Lung (tissue), 12 donors: Measurements from ENCODE around the gene SSH2. TPM values are rescaled to one million over a fixed set of nuclear protein-coding genes. Genes with fewer than 3 reads are reported as not detected.

Experiments used
- ATAC-seq: fragments of 200-7000 bp; cut with Tn5 transposase; one replicate; pipeline ENCODE4 v1.9.1; 2020; ENCODE audit warnings: moderate number of reproducible peaks; ENCODE audit not compliant: insufficient read depth, low FRiP score
- DNase-seq, 3 donors: peaks; one replicate each; pipeline ENCODE4 v3.0.0-alpha.2; 2013 to 2017
- H3K27ac ChIP-seq, 2 donors: one replicate each; pipeline ENCODE4 v1.5.1; 2013; ENCODE audit warnings: mild to moderate bottlenecking in 2 of 2, moderate library complexity in 2 of 2, control low read depth in 1 of 2, inconsistent platforms in 1 of 2, low read depth in 1 of 2, low read length in 1 of 2
- H3K27me3 ChIP-seq, 3 donors: one replicate each; pipeline ENCODE4 v1.5.1; 2013; ENCODE audit warnings: low read length in 2 of 3; ENCODE audit not compliant: control insufficient read depth in 3 of 3, insufficient read depth in 3 of 3
- H3K36me3 ChIP-seq, 4 donors: one replicate each; pipeline ENCODE4 v1.5.1; 2013; ENCODE audit warnings: low read length in 4 of 4, mild to moderate bottlenecking in 1 of 4, moderate library complexity in 1 of 4; ENCODE audit not compliant: control insufficient read depth in 4 of 4, insufficient read depth in 4 of 4
- H3K4me1 ChIP-seq, 5 donors: one replicate each; pipeline ENCODE4 v1.5.1; 2013; ENCODE audit warnings: low read length in 5 of 5, mild to moderate bottlenecking in 2 of 5, moderate library complexity in 1 of 5; ENCODE audit not compliant: control insufficient read depth in 5 of 5, insufficient read depth in 5 of 5
- H3K4me3 ChIP-seq: one replicate; pipeline ENCODE4 v1.5.1; 2013; ENCODE audit warnings: mild to moderate bottlenecking, control low read depth, moderate library complexity
- H3K9ac ChIP-seq, 2 donors: one replicate each; pipeline ENCODE4 v1.5.1; 2013; ENCODE audit warnings: low read length in 2 of 2, control low read depth in 1 of 2; ENCODE audit not compliant: insufficient read depth in 1 of 2
- H3K9me3 ChIP-seq, 4 donors: one replicate each; pipeline ENCODE4 v1.5.1; 2013; ENCODE audit warnings: low read length in 3 of 4, mild to moderate bottlenecking in 1 of 4, moderate library complexity in 1 of 4; ENCODE audit not compliant: control insufficient read depth in 4 of 4, insufficient read depth in 3 of 4
- WGBS, 2 donors: extraction: QIAGEN DNeasy Blood & Tissue Kit; methylation state at CpG; one replicate each; pipeline ENCODE4 v1.1.7; 2013; 5-methylcytosine and 5-hydroxymethylcytosine counted together
- polyA plus RNA-seq, 2 donors: library from polyadenylated mRNA; stranded (reverse); fragments of 200-250 nt; gene quantifications; one replicate each; pipeline ENCODE4 v1.2.1, GENCODE V29; 2013
- total RNA-seq, 2 donors: library from RNA; depleted of rRNA in 1 of 2; stranded (reverse); fragments of >200 nt in 1 of 2; gene quantifications; one replicate each; pipeline ENCODE4 v1.2.1, GENCODE V29; 2014 to 2021
- TF ChIP-seq, protein P1 (sequence below): IDR thresholded peaks from 2 replicates; pipeline ENCODE4 v1.5.1; 2012; ENCODE audit warnings: mild to moderate bottlenecking; ENCODE audit errors: control extremely low read depth, extremely low read depth
- donor health status: control.
- donor health status: control.
- donor health status: Bipolar disorder and iron deficiency.
- donor health status: healthy.
- donor health status: DM: yes; HTN: yes; CAD: no.

The SSH2 gene
- total and polyA plus RNA-seq, 4 donors, result 23.4 to 69.4 (median 41.1) TPM

DNA sequence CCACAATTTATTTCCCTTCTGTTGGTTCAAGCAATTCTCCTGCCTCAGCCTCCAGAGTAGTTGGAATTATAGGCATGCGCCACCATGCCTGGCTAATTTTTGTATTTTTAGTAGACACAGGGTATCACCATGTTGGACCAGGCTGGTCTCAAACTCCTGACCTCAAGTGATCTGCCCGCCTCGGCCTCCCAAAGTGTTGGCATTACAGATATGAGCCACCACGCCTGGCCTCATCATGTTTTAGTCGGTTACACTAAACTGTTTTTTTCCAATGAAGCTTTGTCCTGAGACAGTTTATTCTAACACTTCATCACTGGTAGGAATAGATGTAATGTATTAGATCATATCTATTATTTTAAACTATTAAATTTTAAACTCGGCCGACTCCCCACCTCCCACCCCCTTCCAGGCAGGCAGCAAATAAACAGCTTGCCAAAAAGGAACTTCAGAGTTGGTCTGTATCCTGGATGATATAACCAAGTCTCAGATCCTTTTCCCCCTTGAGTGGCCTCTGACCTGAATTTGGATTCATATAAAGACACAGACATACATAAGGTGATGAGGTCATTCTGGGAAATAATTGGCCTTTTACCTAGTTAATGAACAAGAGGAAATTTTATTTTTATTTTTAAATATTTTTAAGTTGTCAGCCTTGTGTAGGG, 288.9 kb downstream of the SSH2 start:
- Histone ChIP-seq H3K4me3 (no peak overlapping the region), H3K9me3 (no peaks in the 10 kb centered on the region), H3K27me3 (no peaks in the 10 kb centered on the region), H3K4me1 (peaks cover 2 to 41% (median 15%) of the 10 kb centered on the region in 5 donors), H3K27ac (peak overlapping the region in 1 of 2 donors; percentile 88), H3K9ac (no peak overlapping the region), H3K36me3 (peaks cover 0 to 6% (median 3%) of the 10 kb centered on the region in 4 donors)
- 54 to 55% methylated on average over 7 of the region's 7 CpGs for WGBS, 2 donors
- DNase-seq (peak in 2 of 3 donors; percentile 46 to 70), ATAC-seq (no peak)
- TF ChIP-seq, protein P1, sequence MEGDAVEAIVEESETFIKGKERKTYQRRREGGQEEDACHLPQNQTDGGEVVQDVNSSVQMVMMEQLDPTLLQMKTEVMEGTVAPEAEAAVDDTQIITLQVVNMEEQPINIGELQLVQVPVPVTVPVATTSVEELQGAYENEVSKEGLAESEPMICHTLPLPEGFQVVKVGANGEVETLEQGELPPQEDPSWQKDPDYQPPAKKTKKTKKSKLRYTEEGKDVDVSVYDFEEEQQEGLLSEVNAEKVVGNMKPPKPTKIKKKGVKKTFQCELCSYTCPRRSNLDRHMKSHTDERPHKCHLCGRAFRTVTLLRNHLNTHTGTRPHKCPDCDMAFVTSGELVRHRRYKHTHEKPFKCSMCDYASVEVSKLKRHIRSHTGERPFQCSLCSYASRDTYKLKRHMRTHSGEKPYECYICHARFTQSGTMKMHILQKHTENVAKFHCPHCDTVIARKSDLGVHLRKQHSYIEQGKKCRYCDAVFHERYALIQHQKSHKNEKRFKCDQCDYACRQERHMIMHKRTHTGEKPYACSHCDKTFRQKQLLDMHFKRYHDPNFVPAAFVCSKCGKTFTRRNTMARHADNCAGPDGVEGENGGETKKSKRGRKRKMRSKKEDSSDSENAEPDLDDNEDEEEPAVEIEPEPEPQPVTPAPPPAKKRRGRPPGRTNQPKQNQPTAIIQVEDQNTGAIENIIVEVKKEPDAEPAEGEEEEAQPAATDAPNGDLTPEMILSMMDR, result no peak

DNA sequence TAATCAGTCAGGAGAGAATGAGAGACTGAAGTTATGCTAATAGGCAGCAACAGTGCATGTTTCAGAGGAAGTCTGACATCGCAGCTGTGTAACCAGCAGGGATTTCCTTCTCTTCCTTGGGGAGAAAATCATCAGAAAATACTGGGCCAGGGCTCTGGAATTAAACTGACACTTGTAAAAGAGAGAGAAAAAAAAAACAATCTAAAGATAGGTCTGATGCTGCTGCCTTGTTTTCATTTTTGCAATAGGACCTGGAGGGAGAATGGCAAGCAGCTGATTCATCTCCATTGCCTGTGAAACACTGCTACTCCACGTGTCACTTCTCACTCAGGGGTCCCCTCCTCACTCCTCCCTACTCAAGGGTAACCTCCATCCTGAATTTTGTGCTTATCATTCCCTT, 289.6 kb downstream of the SSH2 start:
- Histone ChIP-seq H3K9me3 (no peaks in the 10 kb centered on the region), H3K9ac (no peak overlapping the region), H3K27me3 (no peaks in the 10 kb centered on the region), H3K36me3 (peaks cover 2 to 7% (median 7%) of the 10 kb centered on the region in 4 donors), H3K27ac (peak overlapping the region in 1 of 2 donors; percentile 87), H3K4me3 (no peak overlapping the region), H3K4me1 (peaks cover 2 to 41% (median 12%) of the 10 kb centered on the region in 5 donors)
- WGBS, 2 donors, result 12 to 32% methylated on average over 2 of the region's 2 CpGs
- ATAC-seq, result no peak
- TF ChIP-seq, protein P1, result no peak
- DNase-seq, result no peak

DNA sequence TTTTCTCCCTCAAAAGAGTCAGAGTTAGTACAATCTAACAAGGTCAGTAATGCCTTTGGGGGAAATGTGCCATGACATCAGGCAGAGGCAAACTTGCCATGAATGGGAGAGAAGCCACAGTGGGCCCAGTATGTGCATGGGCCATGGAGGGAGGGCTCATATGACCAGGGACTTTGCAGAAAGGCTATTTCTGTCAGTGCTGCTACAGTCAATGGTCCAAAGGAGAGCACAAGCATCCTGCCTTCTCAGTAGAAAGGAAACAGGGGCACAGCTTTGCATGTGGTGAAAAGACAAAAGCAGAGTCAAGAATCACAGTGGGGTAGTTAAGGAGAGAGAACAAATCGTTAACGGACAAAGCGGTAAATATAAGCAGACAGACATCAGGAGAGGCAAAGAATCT, 296.1 kb downstream of the SSH2 start:
- TF ChIP-seq, protein P1, result no peak
- ATAC-seq (no peak), DNase-seq (no peak)
- H3K4me1 ChIP-seq, result peaks cover 0 to 4% (median 0%) of the 10 kb centered on the region in 5 donors
- H3K27me3 ChIP-seq, result no peaks in the 10 kb centered on the region
- no peak overlapping the region for H3K9ac ChIP-seq
- no peak overlapping the region for H3K27ac ChIP-seq
- no peaks in the 10 kb centered on the region for H3K9me3 ChIP-seq
- peaks cover 17 to 36% (median 25%) of the 10 kb centered on the region in 4 donors for H3K36me3 ChIP-seq
- H3K4me3 ChIP-seq, result no peak overlapping the region
- 95 to 97% methylated on average over 3 of the region's 3 CpGs for WGBS, 2 donors
